B cell (primary cell): ENCODE measurements around the gene TFF3. TPM values are rescaled to one million over a fixed set of nuclear protein-coding genes. Genes with fewer than 3 reads are reported as not detected.

Experiments
- ATAC-seq: fragments of 200-7000 bp; cut with Tn5 transposase; one replicate; pipeline ENCODE4 v1.10.0; 2021; ENCODE audit warnings: low read depth, mild to moderate bottlenecking, moderate number of reproducible peaks, moderate library complexity
- CTCF ChIA-PET: fragments of 350-600 bp; sonication (Branson Sonifier 250); formaldehyde crosslinking; loops from one replicate; lab custom pipeline; 2021; ENCODE audit warnings: antibody characterized with exemption, inconsistent platforms; lab: Charles Lee
- POLR2A ChIA-PET: fragments of 350-600 bp; sonication (Branson Sonifier 250); formaldehyde crosslinking; loops from one replicate; lab custom pipeline; 2021; ENCODE audit warnings: antibody characterized with exemption; lab: Charles Lee
- DNase-seq: peaks from one replicate; pipeline ENCODE4 v3.0.0; 2013
- H2AFZ ChIP-seq: 2 replicates; pipeline ENCODE4 v1.6.1; 2012; ENCODE audit warnings: mild to moderate bottlenecking, low read depth, low read length; ENCODE audit not compliant: insufficient read depth, poor library complexity, severe bottlenecking
- H3K27ac ChIP-seq, 2 donors: 1 replicate in 1 of 2; 2 replicates in 1 of 2; pipeline ENCODE4 v1.5.1; 2012 to 2013; ENCODE audit warnings: low read length in 2 of 2, mild to moderate bottlenecking in 2 of 2, moderate library complexity in 1 of 2
- H3K27me3 ChIP-seq, 4 experiments: fragments of 200-600 bp in 1 of 4; sonication (generic) in 1 of 4; replicated peaks in 1 of 4; 1 replicate in 2 of 4; 2 replicates in 2 of 4; pipeline versions ENCODE4 v1.6.1 to v1.7.0; 2013 to 2016; ENCODE audit warnings: low read length in 3 of 4, mild to moderate bottlenecking in 2 of 4, mixed read lengths in 1 of 4, moderate library complexity in 1 of 4; ENCODE audit not compliant: insufficient read depth in 4 of 4, control insufficient read depth in 3 of 4; ENCODE audit errors: control extremely low read depth in 1 of 4
- H3K36me3 ChIP-seq, 2 experiments: replicated peaks in 1 of 2; 1 replicate in 1 of 2; 2 replicates in 1 of 2; pipeline versions ENCODE4 v1.6.1 to v1.7.1; 2013; ENCODE audit warnings: low read length in 1 of 2; ENCODE audit not compliant: insufficient read depth in 2 of 2, control insufficient read depth in 1 of 2; ENCODE audit errors: control extremely low read depth in 1 of 2, extremely low read depth in 1 of 2
- H3K4me1 ChIP-seq, 2 donors: fragments of 200-600 bp in 1 of 2; sonication (generic) in 1 of 2; 1 replicate in 1 of 2; 2 replicates in 1 of 2; pipeline versions ENCODE4 v1.5.1 to v1.6.1; 2013 to 2017; ENCODE audit warnings: low read length in 2 of 2; ENCODE audit not compliant: control insufficient read depth in 2 of 2, insufficient read depth in 2 of 2
- H3K4me2 ChIP-seq: replicated peaks from 2 replicates; pipeline ENCODE3; 2012; ENCODE audit warnings: mild to moderate bottlenecking, low read depth, low read length; ENCODE audit not compliant: poor library complexity, severe bottlenecking
- H3K4me3 ChIP-seq, 5 experiments: fragments of 200-600 bp in 1 of 5; sonication (generic) in 1 of 5; 1 replicate in 3 of 5; 2 replicates in 2 of 5; pipeline versions ENCODE4 v1.5.1 to v1.7.0; 2011 to 2016; ENCODE audit warnings: low read length in 4 of 5, mild to moderate bottlenecking in 4 of 5, low read depth in 2 of 5, control low read depth in 1 of 5, moderate library complexity in 1 of 5; ENCODE audit not compliant: insufficient read depth in 1 of 5; ENCODE audit errors: control extremely low read depth in 1 of 5, extremely low read depth in 1 of 5
- H3K79me2 ChIP-seq: fragments of 200-600 bp; sonication (generic); one replicate; pipeline ENCODE4 v1.6.0; 2016; ENCODE audit warnings: low read length; ENCODE audit not compliant: control insufficient read depth, insufficient read depth
- H3K9ac ChIP-seq: fragments of 200-600 bp; sonication (generic); 2 replicates; pipeline ENCODE4 v1.6.1; 2017; ENCODE audit warnings: mild to moderate bottlenecking, low read length, moderate library complexity
- H3K9me3 ChIP-seq, 3 donors: one replicate each; pipeline versions ENCODE4 v1.6.1 to v1.7.1; 2013; ENCODE audit warnings: low read length in 2 of 3; ENCODE audit not compliant: control insufficient read depth in 2 of 3, insufficient read depth in 1 of 3; ENCODE audit errors: control extremely low read depth in 1 of 3
- H4K20me1 ChIP-seq: 2 replicates; pipeline ENCODE4 v1.6.0; 2012; ENCODE audit warnings: mild to moderate bottlenecking, low read length; ENCODE audit not compliant: insufficient read depth, control insufficient read depth, poor library complexity, severe bottlenecking
- H3K27ac Mint-ChIP-seq: one replicate; pipeline ENCODE4 v1.8.0; 2021; ENCODE audit warnings: mixed read lengths
- H3K27me3 Mint-ChIP-seq: one replicate; pipeline ENCODE4 v1.8.0; 2021; ENCODE audit warnings: mixed read lengths
- H3K4me1 Mint-ChIP-seq: one replicate; pipeline ENCODE4 v1.8.0; 2021; ENCODE audit warnings: mixed read lengths
- H3K4me3 Mint-ChIP-seq: one replicate; pipeline ENCODE4 v1.8.0; 2021; ENCODE audit warnings: mixed read lengths
- H3K9me3 Mint-ChIP-seq: one replicate; pipeline ENCODE4 v1.8.0; 2022; ENCODE audit warnings: mixed read lengths; ENCODE audit not compliant: insufficient read depth
- CTCF ChIP-seq: fragments of 200-600 bp; IDR thresholded peaks from one replicate; pipeline ENCODE4 v1.8.0; 2022; ENCODE audit warnings: antibody characterized with exemption, mild to moderate bottlenecking
- EZH2 ChIP-seq: IDR thresholded peaks from 2 replicates; pipeline ENCODE4 v1.6.1; 2012; ENCODE audit warnings: borderline replicate concordance, low read depth, mild to moderate bottlenecking, moderate library complexity, low read length; ENCODE audit not compliant: insufficient read depth, poor library complexity, severe bottlenecking
- WGBS: methylation state at CpG from one replicate; pipeline ENCODE4 v1.1.5; 2013; ENCODE audit warnings: missing lambda C conversion rate; ENCODE audit not compliant: insufficient coverage; 5-methylcytosine and 5-hydroxymethylcytosine counted together
- intact Hi-C: fragments of 100-400 bp; cut with micrococcal nuclease; formaldehyde crosslinking; loops from one replicate; pipeline ENCODE4 v1.10.0; 2022
- polyA plus RNA-seq: library from polyadenylated mRNA; depleted of rRNA; stranded (reverse); fragments of >200 nt; gene quantifications from 2 replicates; pipeline ENCODE4 v1.2.3, GENCODE V29; 2012
- total RNA-seq, 2 donors: library from RNA; stranded (reverse); fragments of 120-200 nt in 1 of 2; gene quantifications; 1 replicate in 1 of 2; 2 replicates in 1 of 2; pipeline versions ENCODE4 v1.2.3 to v1.2.4, GENCODE V29; 2013 to 2022

The TFF3 gene
- total and polyA plus RNA-seq, 2 donors (not counting 1 experiment from before 2014, with no cell fraction given): not detected

DNA sequence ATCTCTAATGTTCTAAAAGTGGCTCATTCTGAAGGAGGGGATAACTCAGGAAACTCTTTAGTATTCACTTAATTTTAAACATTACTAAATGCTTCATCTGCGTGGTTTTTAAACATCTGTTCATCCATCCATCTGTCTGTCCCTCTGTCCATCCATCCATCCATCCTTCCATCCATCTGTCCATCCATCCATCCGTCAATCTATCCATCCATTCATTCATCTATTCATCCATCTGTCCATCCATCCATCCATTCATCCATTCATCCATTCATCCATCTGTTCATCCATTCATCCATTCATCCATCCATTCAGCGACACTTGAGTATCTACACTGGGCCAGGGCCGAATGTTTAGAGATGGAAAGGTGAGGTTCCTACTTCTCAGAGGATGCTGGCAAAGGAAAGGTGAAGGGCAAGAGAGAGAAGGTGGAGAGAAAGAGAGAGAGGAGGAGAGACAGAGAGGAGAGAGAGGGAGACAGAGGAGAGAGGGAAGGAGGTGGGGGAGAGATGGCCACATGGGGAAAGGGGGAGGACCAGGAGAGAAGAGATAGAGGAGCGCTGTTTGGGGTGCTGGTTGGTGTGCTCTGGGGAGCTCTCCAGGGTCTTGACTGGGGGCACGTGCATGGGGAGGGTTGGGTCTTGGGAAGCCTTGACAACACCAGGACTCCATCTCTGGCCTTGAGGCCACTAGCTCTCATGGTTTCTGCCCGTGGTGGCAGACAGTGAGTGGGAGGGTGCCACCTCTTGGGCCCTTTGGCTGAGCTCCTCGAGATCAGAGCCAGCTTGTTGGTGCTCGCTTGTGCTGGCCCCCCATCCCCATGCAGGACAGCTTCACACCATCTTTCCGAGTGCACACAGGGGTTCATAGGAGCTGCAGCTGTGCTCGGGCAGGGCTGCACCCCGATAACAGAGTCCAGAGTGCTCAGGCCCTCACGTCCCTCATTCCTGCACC lies 50.7 kb downstream of the TFF3 start:
- Mint-ChIP-seq H3K9me3 (no peaks in the 10 kb centered on the region), H3K4me3 (no peak overlapping the region), H3K4me1 (peaks cover 35% of the 10 kb centered on the region), H3K27ac (no peak overlapping the region), H3K27me3 (no peaks in the 10 kb centered on the region)
- no peak for TF ChIP-seq CTCF
- peaks cover 90% of the 10 kb centered on the region for H3K79me2 ChIP-seq
- H3K4me1 ChIP-seq: peaks cover 26 to 30% of the 10 kb centered on the region in 2 donors
- intact Hi-C loops: no loop called here
- H4K20me1 ChIP-seq: peaks cover 96% of the 10 kb centered on the region
- H3K27ac ChIP-seq: no peak overlapping the region
- H3K9ac ChIP-seq: no peak overlapping the region
- ATAC-seq: no peak
- peaks cover 0 to 3% (median 0%) of the 10 kb centered on the region in 3 donors for H3K9me3 ChIP-seq
- no peak for DNase-seq
- 89% methylated on average over 11 of the region's 13 CpGs for WGBS
- no peak overlapping the region for H3K4me3 ChIP-seq
- peaks cover 0 to 3% (median 0%) of the 10 kb centered on the region in 4 experiments for H3K27me3 ChIP-seq
- ChIA-PET POLR2A (no interaction called here), CTCF (interaction anchor here (8.3 kb wide), 1 partner anchor 100 kb away, joined by 148 read pairs; no protein-coding TSS in a partner anchor)
- H2AFZ ChIP-seq: no peak overlapping the region
- peaks cover 0 to 21% of the 10 kb centered on the region in 2 experiments for H3K36me3 ChIP-seq
- no peak overlapping the region for H3K4me2 ChIP-seq

DNA sequence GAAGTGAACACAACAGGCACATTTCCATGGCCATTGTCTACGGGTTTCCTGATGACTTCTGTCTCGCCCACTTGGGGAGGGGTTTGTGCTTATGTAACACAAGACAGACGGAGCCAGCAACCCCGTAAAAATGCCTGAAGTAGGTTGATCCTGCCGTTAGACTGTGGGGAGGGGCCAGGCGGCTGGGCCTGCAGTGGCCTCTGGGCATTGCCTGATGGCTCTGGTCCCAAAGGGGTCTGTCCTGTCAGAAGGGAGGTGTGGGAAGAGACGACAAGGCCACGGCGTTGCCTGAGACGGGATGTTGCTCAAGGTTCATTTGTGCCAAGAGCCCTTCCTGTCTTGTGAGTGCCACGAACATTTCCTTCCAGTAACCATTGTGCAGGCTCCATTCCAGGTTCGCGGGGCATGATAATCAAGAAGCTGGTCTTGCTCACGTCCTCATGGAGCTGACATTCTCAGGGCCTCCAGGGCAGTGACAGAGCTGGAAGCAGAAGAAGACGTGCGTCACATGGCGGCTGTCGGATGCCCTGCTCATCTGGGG lies 51.5 kb downstream of the TFF3 start:
- H3K36me3 ChIP-seq: peaks cover 0 to 24% of the 10 kb centered on the region in 2 experiments
- H3K9me3 ChIP-seq: peaks cover 0 to 3% (median 0%) of the 10 kb centered on the region in 3 donors
- no peak overlapping the region for H3K9ac ChIP-seq
- peaks cover 0 to 3% (median 0%) of the 10 kb centered on the region in 4 experiments for H3K27me3 ChIP-seq
- no peak for DNase-seq
- intact Hi-C loops: no loop called here
- H3K27ac ChIP-seq: no peak overlapping the region
- Mint-ChIP-seq H3K27me3 (no peaks in the 10 kb centered on the region), H3K9me3 (no peaks in the 10 kb centered on the region), H3K4me1 (peaks cover 32% of the 10 kb centered on the region), H3K4me3 (no peak overlapping the region), H3K27ac (no peak overlapping the region)
- CTCF ChIA-PET: interaction anchor here (1.3 to 8.3 kb wide), 3 partner anchors 11 to 118 kb away, joined by 3 to 148 read pairs (median 5); no protein-coding TSS in a partner anchor
- no peak overlapping the region for H3K4me2 ChIP-seq
- H3K79me2 ChIP-seq: peaks cover 90% of the 10 kb centered on the region
- peaks cover 22 to 29% of the 10 kb centered on the region in 2 donors for H3K4me1 ChIP-seq
- no peak overlapping the region for H3K4me3 ChIP-seq
- no peak overlapping the region for H2AFZ ChIP-seq
- POLR2A ChIA-PET: no interaction called here
- TF ChIP-seq CTCF (no peak), EZH2 (no peak)
- ATAC-seq: no peak
- peaks cover 96% of the 10 kb centered on the region for H4K20me1 ChIP-seq
- 53% methylated on average over 16 of the region's 18 CpGs for WGBS
